ENCODE measurements around the gene KLHL29.

KLHL29 gene

GRCh38 chr2:23492921-23493320, 107.9 kb downstream of the KLHL29 start:
- no peak for DNase-seq (ENCODE audit: low read depth)
- no peak overlapping the region for H3K4me3 ChIP-seq (ENCODE audit: low read depth, low read length)
- TF ChIP-seq, protein P1, sequence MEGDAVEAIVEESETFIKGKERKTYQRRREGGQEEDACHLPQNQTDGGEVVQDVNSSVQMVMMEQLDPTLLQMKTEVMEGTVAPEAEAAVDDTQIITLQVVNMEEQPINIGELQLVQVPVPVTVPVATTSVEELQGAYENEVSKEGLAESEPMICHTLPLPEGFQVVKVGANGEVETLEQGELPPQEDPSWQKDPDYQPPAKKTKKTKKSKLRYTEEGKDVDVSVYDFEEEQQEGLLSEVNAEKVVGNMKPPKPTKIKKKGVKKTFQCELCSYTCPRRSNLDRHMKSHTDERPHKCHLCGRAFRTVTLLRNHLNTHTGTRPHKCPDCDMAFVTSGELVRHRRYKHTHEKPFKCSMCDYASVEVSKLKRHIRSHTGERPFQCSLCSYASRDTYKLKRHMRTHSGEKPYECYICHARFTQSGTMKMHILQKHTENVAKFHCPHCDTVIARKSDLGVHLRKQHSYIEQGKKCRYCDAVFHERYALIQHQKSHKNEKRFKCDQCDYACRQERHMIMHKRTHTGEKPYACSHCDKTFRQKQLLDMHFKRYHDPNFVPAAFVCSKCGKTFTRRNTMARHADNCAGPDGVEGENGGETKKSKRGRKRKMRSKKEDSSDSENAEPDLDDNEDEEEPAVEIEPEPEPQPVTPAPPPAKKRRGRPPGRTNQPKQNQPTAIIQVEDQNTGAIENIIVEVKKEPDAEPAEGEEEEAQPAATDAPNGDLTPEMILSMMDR (IDR thresholded peaks at IDR 0.05; ENCODE audit: low read depth, low read length, missing control alignments), result no peak

- TF ChIP-seq, protein P1 (IDR thresholded peaks at IDR 0.05; ENCODE audit: low read depth, low read length, missing control alignments), result no peak
- H3K4me3 ChIP-seq (ENCODE audit: low read depth, low read length), result no peak overlapping the region
- DNase-seq (ENCODE audit: low read depth), result no peak
Measured at GRCh38 chr2:23493846-23494245, 108.9 kb downstream of the KLHL29 start.

- H3K4me3 ChIP-seq (ENCODE audit: low read depth, low read length), result no peak overlapping the region
- DNase-seq (ENCODE audit: low read depth), result no peak
- TF ChIP-seq, protein P1 (IDR thresholded peaks at IDR 0.05; ENCODE audit: low read depth, low read length, missing control alignments), result no peak
Measured at GRCh38 chr2:23494286-23494685, 109.3 kb downstream of the KLHL29 start.

DNA sequence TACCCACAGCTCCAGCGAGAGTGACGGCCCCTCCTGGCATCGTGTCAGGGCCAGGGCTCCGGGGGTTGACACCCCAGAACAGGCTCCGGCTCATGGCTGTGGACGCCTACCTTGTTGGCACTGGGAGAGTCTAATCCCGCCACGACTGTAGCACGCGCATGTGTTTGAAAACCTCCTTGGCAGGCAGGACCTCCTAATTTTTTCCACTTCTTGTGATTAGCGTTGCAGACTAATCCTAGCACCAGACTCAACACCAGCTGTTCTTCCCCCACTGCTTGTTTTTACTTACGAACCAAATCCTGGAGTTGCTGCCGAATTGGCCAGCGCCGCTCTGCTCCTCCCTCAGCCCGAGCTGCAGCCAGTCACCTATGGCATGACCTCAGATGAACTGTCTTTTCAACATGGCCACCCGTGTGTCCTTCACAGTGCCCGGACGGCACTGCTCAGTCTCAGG, 110.7 kb downstream of the KLHL29 start:
- TF ChIP-seq, protein P1 (IDR thresholded peaks at IDR 0.05; ENCODE audit: low read depth, low read length, missing control alignments), result no peak
- DNase-seq (ENCODE audit: low read depth), result no peak
- no peak overlapping the region for H3K4me3 ChIP-seq (ENCODE audit: low read depth, low read length)

DNA sequence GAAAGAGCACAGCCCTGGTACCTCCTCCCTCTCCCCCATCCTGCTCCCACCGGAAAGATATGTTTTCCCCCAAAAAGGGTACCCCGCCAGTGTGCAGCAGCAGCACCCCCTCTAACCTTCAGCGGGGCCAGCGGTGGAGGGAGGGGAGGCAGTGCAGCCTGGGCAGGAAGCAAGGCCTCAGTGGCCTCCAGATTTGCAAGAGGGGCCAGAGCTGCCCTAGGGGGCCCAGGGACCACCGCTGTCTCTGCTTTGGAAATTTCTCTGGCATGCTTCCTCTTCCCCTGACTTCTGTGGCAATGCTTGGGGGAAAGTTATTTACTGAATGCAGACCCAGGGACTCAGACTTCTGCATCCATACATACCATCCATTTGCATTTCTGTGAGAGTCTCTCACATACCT, 111.5 kb downstream of the KLHL29 start:
- no peak overlapping the region for H3K4me3 ChIP-seq (ENCODE audit: low read depth, low read length)
- TF ChIP-seq, protein P1 (IDR thresholded peaks at IDR 0.05; ENCODE audit: low read depth, low read length, missing control alignments), result no peak
- DNase-seq (ENCODE audit: low read depth), result no peak

GRCh38 chr2:23497063-23497462, 112.1 kb downstream of the KLHL29 start:
- no peak for DNase-seq (ENCODE audit: low read depth)
- no peak overlapping the region for H3K4me3 ChIP-seq (ENCODE audit: low read depth, low read length)
- TF ChIP-seq, protein P1 (IDR thresholded peaks at IDR 0.05; ENCODE audit: low read depth, low read length, missing control alignments), result no peak

DNA sequence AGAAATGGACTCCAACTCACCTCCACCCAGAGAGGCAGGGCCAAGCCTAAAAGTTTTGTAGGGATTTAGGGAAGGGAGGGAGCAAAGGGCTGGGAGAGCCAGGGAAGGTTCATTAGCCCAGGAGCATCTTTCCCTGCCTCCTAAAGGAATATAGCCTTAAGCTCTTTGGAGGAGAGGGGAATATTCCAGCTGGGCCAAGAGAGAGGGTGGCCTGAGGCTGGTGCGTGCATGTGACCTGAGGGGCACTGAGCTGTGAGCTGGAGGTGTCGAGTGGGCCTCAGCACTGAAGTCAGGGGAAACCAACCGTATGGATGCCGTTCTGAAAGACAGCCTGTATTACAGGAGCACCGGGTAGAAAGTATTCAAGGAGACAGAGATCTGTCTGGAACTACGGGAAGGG, 112.6 kb downstream of the KLHL29 start:
- H3K4me3 ChIP-seq (ENCODE audit: low read depth, low read length), result no peak overlapping the region
- DNase-seq (ENCODE audit: low read depth), result no peak
- TF ChIP-seq, protein P1 (IDR thresholded peaks at IDR 0.05; ENCODE audit: low read depth, low read length, missing control alignments), result no peak
